ENCODE data around the gene CASP8. TPM values are rescaled to one million over a fixed set of nuclear protein-coding genes. Genes with fewer than 3 reads are reported as not detected.

Gene CASP8
- total RNA-seq, 2 experiments from 2014 or later: 172 to 175 TPM

DNA sequence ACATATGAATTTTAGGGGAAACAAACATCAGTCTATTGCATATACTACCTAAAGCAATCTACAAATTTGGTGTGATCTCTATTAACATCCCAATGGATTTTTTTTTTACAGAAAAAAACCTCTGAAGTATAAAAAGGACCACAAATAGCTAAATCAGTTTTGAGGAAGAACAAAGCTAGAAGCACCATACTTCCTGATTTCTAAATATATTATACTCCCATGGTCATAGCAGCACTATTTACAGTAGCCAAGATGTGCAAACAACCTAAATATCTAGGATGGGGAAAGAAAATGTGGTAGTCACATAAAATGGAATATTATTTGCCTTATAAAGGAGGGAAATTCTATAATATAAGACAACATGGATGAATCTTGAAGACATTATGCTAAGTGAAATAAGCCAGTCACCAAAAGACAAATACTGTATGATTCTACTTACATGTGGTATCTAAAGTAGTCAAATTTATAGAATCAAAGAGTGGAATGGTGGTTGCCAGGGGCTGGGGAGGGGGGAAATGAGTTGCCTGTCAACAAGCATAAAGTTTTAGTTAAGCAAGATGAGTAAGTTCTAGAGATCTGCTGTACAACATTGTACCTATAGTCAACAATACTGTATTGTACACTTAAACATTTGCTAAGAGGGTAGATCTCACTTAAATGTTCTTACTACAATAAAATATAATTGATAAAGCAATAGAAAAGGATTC, 17.6 kb upstream of the CASP8 start:
- no peak overlapping the region for H3K4me3 Mint-ChIP-seq
- Histone ChIP-seq H3K4me3 (ENCODE audit: low read length) (no peak overlapping the region), H3K36me3 (ENCODE audit: insufficient read depth, low read length) (peaks cover 23% of the 10 kb centered on the region), H3K9me3 (ENCODE audit: control insufficient read depth in 1 of 2, insufficient read depth in 1 of 2, low read length in 2 of 2) (no peaks in the 10 kb centered on the region), H3K27ac (ENCODE audit: low read depth in 1 of 2, low read length in 2 of 2) (peak overlapping the region in 1 of 2 donors; percentile 3), H3K4me1 (ENCODE audit: insufficient read depth, low read length) (peaks cover 37% of the 10 kb centered on the region), H3K27me3 (ENCODE audit: control insufficient read depth in 1 of 2, insufficient read depth in 2 of 2, low read length in 2 of 2) (no peaks in the 10 kb centered on the region)
- TF ChIP-seq, protein P1, sequence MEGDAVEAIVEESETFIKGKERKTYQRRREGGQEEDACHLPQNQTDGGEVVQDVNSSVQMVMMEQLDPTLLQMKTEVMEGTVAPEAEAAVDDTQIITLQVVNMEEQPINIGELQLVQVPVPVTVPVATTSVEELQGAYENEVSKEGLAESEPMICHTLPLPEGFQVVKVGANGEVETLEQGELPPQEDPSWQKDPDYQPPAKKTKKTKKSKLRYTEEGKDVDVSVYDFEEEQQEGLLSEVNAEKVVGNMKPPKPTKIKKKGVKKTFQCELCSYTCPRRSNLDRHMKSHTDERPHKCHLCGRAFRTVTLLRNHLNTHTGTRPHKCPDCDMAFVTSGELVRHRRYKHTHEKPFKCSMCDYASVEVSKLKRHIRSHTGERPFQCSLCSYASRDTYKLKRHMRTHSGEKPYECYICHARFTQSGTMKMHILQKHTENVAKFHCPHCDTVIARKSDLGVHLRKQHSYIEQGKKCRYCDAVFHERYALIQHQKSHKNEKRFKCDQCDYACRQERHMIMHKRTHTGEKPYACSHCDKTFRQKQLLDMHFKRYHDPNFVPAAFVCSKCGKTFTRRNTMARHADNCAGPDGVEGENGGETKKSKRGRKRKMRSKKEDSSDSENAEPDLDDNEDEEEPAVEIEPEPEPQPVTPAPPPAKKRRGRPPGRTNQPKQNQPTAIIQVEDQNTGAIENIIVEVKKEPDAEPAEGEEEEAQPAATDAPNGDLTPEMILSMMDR (IDR thresholded peaks at IDR 0.05): no peak
- POLR2A ChIA-PET: interaction anchor here (0.6 to 2.1 kb wide), 6 partner anchors 9 to 121 kb away, joined by 3 to 10 read pairs (median 4); no protein-coding TSS in a partner anchor
- DNase-seq (no peak), ATAC-seq (ENCODE audit: poor library complexity) (no peak)
- intact Hi-C loops (cut with DNase I, micrococcal nuclease): loop anchor here in 1 of 2 experiments (10.0 kb wide), 1 partner anchor 792 kb away; the partner anchor contains the start of gene FZD7
- peak overlapping the region; percentile 69 for H3K27ac Mint-ChIP-seq
- H3K27me3 Mint-ChIP-seq: no peaks in the 10 kb centered on the region
- CTCF ChIA-PET: interaction anchor here (0.6 to 2.8 kb wide), 3 partner anchors 10 to 31 kb away, joined by 4 to 9 read pairs (median 4); partner anchors contain the start of gene CASP8
- H3K36me3 Mint-ChIP-seq (ENCODE audit: low read depth): peaks cover 59% of the 10 kb centered on the region
- peaks cover 67% of the 10 kb centered on the region for H3K4me1 Mint-ChIP-seq (ENCODE audit: low read depth)
- H3K9me3 Mint-ChIP-seq: no peaks in the 10 kb centered on the region

DNA sequence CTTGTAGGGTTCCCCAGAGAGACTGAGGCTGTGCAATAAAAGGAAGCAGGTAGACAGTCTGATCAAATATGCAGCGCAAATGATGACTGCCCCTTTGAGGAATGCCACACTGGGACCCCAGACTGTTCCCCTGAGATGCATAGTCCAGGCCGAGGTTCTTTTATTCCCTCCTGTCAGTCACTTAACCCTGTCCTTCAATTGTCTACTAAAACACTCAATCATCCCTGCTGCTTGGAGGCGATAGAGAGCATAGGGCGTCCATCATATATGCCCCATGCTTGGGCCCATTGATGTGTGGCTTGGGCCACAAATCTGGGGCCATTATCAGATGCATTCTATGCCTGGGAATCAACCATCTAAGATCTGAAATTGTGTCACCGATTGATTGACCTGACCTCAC, 15.5 kb upstream of the CASP8 start:
- Histone ChIP-seq H3K4me1 (ENCODE audit: insufficient read depth, low read length) (peaks cover 37% of the 10 kb centered on the region), H3K9me3 (ENCODE audit: control insufficient read depth in 1 of 2, insufficient read depth in 1 of 2, low read length in 2 of 2) (no peaks in the 10 kb centered on the region), H3K36me3 (ENCODE audit: insufficient read depth, low read length) (peaks cover 12% of the 10 kb centered on the region), H3K27me3 (ENCODE audit: control insufficient read depth in 1 of 2, insufficient read depth in 2 of 2, low read length in 2 of 2) (no peaks in the 10 kb centered on the region), H3K27ac (ENCODE audit: low read depth in 1 of 2, low read length in 2 of 2) (no peak overlapping the region), H3K4me3 (ENCODE audit: low read length) (no peak overlapping the region)
- H3K4me3 Mint-ChIP-seq: no peak overlapping the region
- H3K27me3 Mint-ChIP-seq: no peaks in the 10 kb centered on the region
- CTCF ChIA-PET: interaction anchor here (1.4 kb wide), 1 partner anchor 119 kb away, joined by 3 read pairs; no protein-coding TSS in a partner anchor
- POLR2A ChIA-PET: no interaction called here
- no peaks in the 10 kb centered on the region for H3K9me3 Mint-ChIP-seq
- TF ChIP-seq, protein P1 (IDR thresholded peaks at IDR 0.05): no peak
- intact Hi-C loops (cut with DNase I, micrococcal nuclease): loop anchor here in 1 of 2 experiments (10.0 kb wide), 1 partner anchor 790 kb away; the partner anchor contains the start of gene FZD7
- DNase-seq (no peak), ATAC-seq (ENCODE audit: poor library complexity) (no peak)
- H3K4me1 Mint-ChIP-seq (ENCODE audit: low read depth): peaks cover 73% of the 10 kb centered on the region
- peaks cover 62% of the 10 kb centered on the region for H3K36me3 Mint-ChIP-seq (ENCODE audit: low read depth)
- H3K27ac Mint-ChIP-seq: peak overlapping the region; percentile 10

DNA sequence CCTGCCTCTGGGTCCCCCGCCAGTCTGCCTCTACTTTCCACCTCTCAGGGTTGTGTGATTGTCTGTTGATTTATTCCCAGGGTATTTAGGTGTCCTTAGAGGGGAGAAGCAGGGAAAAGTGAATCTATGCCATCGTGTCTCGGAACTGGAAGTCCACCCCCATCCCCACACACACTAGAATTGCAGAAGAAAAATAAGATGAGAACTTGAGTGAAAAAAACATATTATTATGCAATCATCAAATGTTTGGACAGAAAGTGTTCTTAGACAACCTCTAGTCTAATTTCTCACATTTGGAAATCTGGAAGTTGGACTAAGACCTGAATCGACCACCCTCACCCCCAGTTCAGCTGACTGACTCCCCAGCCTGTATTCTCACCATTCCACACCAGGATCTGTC, 14.1 kb upstream of the CASP8 start:
- peaks cover 4% of the 10 kb centered on the region for H3K36me3 ChIP-seq (ENCODE audit: insufficient read depth, low read length)
- H3K4me3 ChIP-seq (ENCODE audit: low read length): no peak overlapping the region
- peaks cover 44% of the 10 kb centered on the region for H3K4me1 ChIP-seq (ENCODE audit: insufficient read depth, low read length)
- H3K9me3 ChIP-seq (ENCODE audit: control insufficient read depth in 1 of 2, insufficient read depth in 1 of 2, low read length in 2 of 2): no peaks in the 10 kb centered on the region
- Mint-ChIP-seq H3K27ac (peak overlapping the region; percentile 71), H3K27me3 (no peaks in the 10 kb centered on the region), H3K4me1 (ENCODE audit: low read depth) (peaks cover 72% of the 10 kb centered on the region), H3K9me3 (no peaks in the 10 kb centered on the region), H3K4me3 (no peak overlapping the region), H3K36me3 (ENCODE audit: low read depth) (peaks cover 59% of the 10 kb centered on the region)
- TF ChIP-seq, protein P1 (IDR thresholded peaks at IDR 0.05): no peak
- intact Hi-C loops (cut with DNase I, micrococcal nuclease): loop anchor here in 1 of 2 experiments (10.0 kb wide), 1 partner anchor 789 kb away; the partner anchor contains the start of gene FZD7
- no peaks in the 10 kb centered on the region for H3K27me3 ChIP-seq (ENCODE audit: control insufficient read depth in 1 of 2, insufficient read depth in 2 of 2, low read length in 2 of 2)
- ATAC-seq (ENCODE audit: poor library complexity) (no peak), DNase-seq (no peak)
- POLR2A ChIA-PET: interaction anchor here (2.9 kb wide), 1 partner anchor 14 kb away, joined by 6 read pairs; the partner anchor contains the start of gene CASP8
- CTCF ChIA-PET: interaction anchor here (1.2 kb wide), 1 partner anchor 14 kb away, joined by 4 read pairs; no protein-coding TSS in a partner anchor
- H3K27ac ChIP-seq (ENCODE audit: low read depth in 1 of 2, low read length in 2 of 2): no peak overlapping the region
